GM10266 (cell line): ENCODE results near the gene RNF212.
"Not testable (repeated sequence)": the region's sequence is repeated elsewhere in the genome, so short reads cannot be mapped to it uniquely, and the experiment has no call there.

ENCODE experiments used
- DNase-seq: peaks from one replicate; pipeline ENCODE4 v3.0.0; 2012; ENCODE audit errors: extremely low spot score
- CTCF ChIP-seq: IDR thresholded peaks from 2 replicates; pipeline ENCODE4 v1.5.1; 2012; ENCODE audit warnings: mild to moderate bottlenecking, low read depth; ENCODE audit not compliant: control insufficient read depth, insufficient read depth; ENCODE audit errors: missing control alignments

Gene RNF212

GRCh38 chr4:1050486-1051213 lies 62.7 kb downstream of the RNF212 start:
- DNase-seq = no peak
- TF ChIP-seq CTCF = peak; percentile 4

GRCh38 chr4:1049591-1049905 lies 63.8 kb downstream of the RNF212 start:
- no peak for DNase-seq
- no peak for TF ChIP-seq CTCF

GRCh38 chr4:1048773-1049590 lies 64.4 kb downstream of the RNF212 start:
- TF ChIP-seq CTCF = no peak
- no peak for DNase-seq

GRCh38 chr4:1047976-1048772 lies 65.2 kb downstream of the RNF212 start:
- TF ChIP-seq CTCF = no peak
- DNase-seq = no peak

GRCh38 chr4:1047106-1047975 lies 66.0 kb downstream of the RNF212 start:
- no peak for TF ChIP-seq CTCF
- no peak for DNase-seq

- not testable (repeated sequence) for DNase-seq
Measured at GRCh38 chr4:1046581-1047011, 66.8 kb downstream of the RNF212 start.
